Measurements from ENCODE around the gene HAUS8.

HAUS8 gene

GRCh38 chr19:17021793-17022590 lies 53.3 kb downstream of the HAUS8 start:
- DNase-seq = no peak

GRCh38 chr19:17021328-17021727 lies 53.9 kb downstream of the HAUS8 start:
- H3K27me3 ChIP-seq (replicated peaks; ENCODE audit: insufficient read depth, low read length) = peaks cover 34% of the 10 kb centered on the region
- H3K4me2 ChIP-seq (ENCODE audit: low read depth, low read length) = no peak overlapping the region
- H4K20me1 ChIP-seq (ENCODE audit: insufficient read depth, low read length) = no peaks in the 10 kb centered on the region
- H3K36me3 ChIP-seq (replicated peaks; ENCODE audit: insufficient read depth, low read length) = no peaks in the 10 kb centered on the region
- H2AFZ ChIP-seq (ENCODE audit: low read length) = no peak overlapping the region
- DNase-seq = no peak
- H3K79me2 ChIP-seq (ENCODE audit: low read length) = no peaks in the 10 kb centered on the region
- no peaks in the 10 kb centered on the region for H3K9me3 ChIP-seq (replicated peaks; ENCODE audit: insufficient read depth, low read length)
- H3K4me3 ChIP-seq (ENCODE audit: low read length) = no peak overlapping the region
- no peak overlapping the region for H3K27ac ChIP-seq (ENCODE audit: low read length)
- no peaks in the 10 kb centered on the region for H3F3A ChIP-seq (ENCODE audit: insufficient read depth, low read length)
- no peaks in the 10 kb centered on the region for H3K9me2 ChIP-seq (replicated peaks; ENCODE audit: insufficient read depth, low read length)
- no peaks in the 10 kb centered on the region for H3K4me1 ChIP-seq (ENCODE audit: low read length)
- TF ChIP-seq EZH2phosphoT487 (IDR thresholded peaks at IDR 0.05; ENCODE audit: low read length) (no peak), EZH2 (optimal IDR thresholded peaks at IDR 0.05; ENCODE audit: low read depth, low read length) (no peak)
- TF ChIP-seq, protein P1, sequence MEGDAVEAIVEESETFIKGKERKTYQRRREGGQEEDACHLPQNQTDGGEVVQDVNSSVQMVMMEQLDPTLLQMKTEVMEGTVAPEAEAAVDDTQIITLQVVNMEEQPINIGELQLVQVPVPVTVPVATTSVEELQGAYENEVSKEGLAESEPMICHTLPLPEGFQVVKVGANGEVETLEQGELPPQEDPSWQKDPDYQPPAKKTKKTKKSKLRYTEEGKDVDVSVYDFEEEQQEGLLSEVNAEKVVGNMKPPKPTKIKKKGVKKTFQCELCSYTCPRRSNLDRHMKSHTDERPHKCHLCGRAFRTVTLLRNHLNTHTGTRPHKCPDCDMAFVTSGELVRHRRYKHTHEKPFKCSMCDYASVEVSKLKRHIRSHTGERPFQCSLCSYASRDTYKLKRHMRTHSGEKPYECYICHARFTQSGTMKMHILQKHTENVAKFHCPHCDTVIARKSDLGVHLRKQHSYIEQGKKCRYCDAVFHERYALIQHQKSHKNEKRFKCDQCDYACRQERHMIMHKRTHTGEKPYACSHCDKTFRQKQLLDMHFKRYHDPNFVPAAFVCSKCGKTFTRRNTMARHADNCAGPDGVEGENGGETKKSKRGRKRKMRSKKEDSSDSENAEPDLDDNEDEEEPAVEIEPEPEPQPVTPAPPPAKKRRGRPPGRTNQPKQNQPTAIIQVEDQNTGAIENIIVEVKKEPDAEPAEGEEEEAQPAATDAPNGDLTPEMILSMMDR (IDR thresholded peaks at IDR 0.05; ENCODE audit: low read length) = no peak
- no peak overlapping the region for H3K9ac ChIP-seq (ENCODE audit: low read length)

More at GRCh38 chr19:17021793-17022590, 53.3 kb downstream of the HAUS8 start:
- Histone ChIP-seq H3K9ac (ENCODE audit: low read length) (no peak overlapping the region), H3K4me1 (ENCODE audit: low read length) (no peaks in the 10 kb centered on the region), H3K36me3 (replicated peaks; ENCODE audit: insufficient read depth, low read length) (no peaks in the 10 kb centered on the region), H3K9me3 (replicated peaks; ENCODE audit: insufficient read depth, low read length) (no peaks in the 10 kb centered on the region), H3K27ac (ENCODE audit: low read length) (no peak overlapping the region), H3K4me3 (ENCODE audit: low read length) (no peak overlapping the region), H3K27me3 (replicated peaks; ENCODE audit: insufficient read depth, low read length) (peaks cover 34% of the 10 kb centered on the region), H3F3A (ENCODE audit: insufficient read depth, low read length) (no peaks in the 10 kb centered on the region), H3K9me2 (replicated peaks; ENCODE audit: insufficient read depth, low read length) (no peaks in the 10 kb centered on the region), H2AFZ (ENCODE audit: low read length) (no peak overlapping the region), H3K4me2 (ENCODE audit: low read depth, low read length) (no peak overlapping the region), H4K20me1 (ENCODE audit: insufficient read depth, low read length) (no peaks in the 10 kb centered on the region), H3K79me2 (ENCODE audit: low read length) (no peaks in the 10 kb centered on the region)
- TF ChIP-seq EZH2 (optimal IDR thresholded peaks at IDR 0.05; ENCODE audit: low read depth, low read length) = no peak
- TF ChIP-seq, protein P1 (IDR thresholded peaks at IDR 0.05; ENCODE audit: low read length) = no peak
- TF ChIP-seq EZH2phosphoT487 (IDR thresholded peaks at IDR 0.05; ENCODE audit: low read length) = no peak

- peaks cover 34% of the 10 kb centered on the region for H3K27me3 ChIP-seq (replicated peaks; ENCODE audit: insufficient read depth, low read length)
- no peaks in the 10 kb centered on the region for H3K9me3 ChIP-seq (replicated peaks; ENCODE audit: insufficient read depth, low read length)
- no peaks in the 10 kb centered on the region for H3K36me3 ChIP-seq (replicated peaks; ENCODE audit: insufficient read depth, low read length)
- DNase-seq = no peak
- no peak overlapping the region for H2AFZ ChIP-seq (ENCODE audit: low read length)
- no peak overlapping the region for H3K4me3 ChIP-seq (ENCODE audit: low read length)
- H3K4me1 ChIP-seq (ENCODE audit: low read length) = no peaks in the 10 kb centered on the region
- TF ChIP-seq EZH2 (optimal IDR thresholded peaks at IDR 0.05; ENCODE audit: low read depth, low read length) = no peak
- TF ChIP-seq, protein P1 (IDR thresholded peaks at IDR 0.05; ENCODE audit: low read length) = no peak
- TF ChIP-seq EZH2phosphoT487 (IDR thresholded peaks at IDR 0.05; ENCODE audit: low read length) = no peak
- no peaks in the 10 kb centered on the region for H3F3A ChIP-seq (ENCODE audit: insufficient read depth, low read length)
- H4K20me1 ChIP-seq (ENCODE audit: insufficient read depth, low read length) = no peaks in the 10 kb centered on the region
- H3K79me2 ChIP-seq (ENCODE audit: low read length) = no peaks in the 10 kb centered on the region
- no peaks in the 10 kb centered on the region for H3K9me2 ChIP-seq (replicated peaks; ENCODE audit: insufficient read depth, low read length)
- no peak overlapping the region for H3K27ac ChIP-seq (ENCODE audit: low read length)
- no peak overlapping the region for H3K9ac ChIP-seq (ENCODE audit: low read length)
- no peak overlapping the region for H3K4me2 ChIP-seq (ENCODE audit: low read depth, low read length)
Measured at GRCh38 chr19:17020823-17021222, 54.4 kb downstream of the HAUS8 start.

Data from MM.1S (cell line).